HepG2 (cell line): ENCODE data around the gene TPD52L2. TPM values are rescaled to one million over a fixed set of nuclear protein-coding genes. Genes with fewer than 3 reads are reported as not detected.
A peak's percentile ranks its signal among the peaks of the same experiment; 100 is the strongest.

Source experiments
- CCDC6 ChIP-seq: sonication (generic); formaldehyde crosslinking; IDR thresholded peaks from 2 replicates; pipeline ENCODE4 v1.8.1; 2022; ENCODE audit warnings: mild to moderate bottlenecking, missing genetic modification reagents, moderate library complexity
- EEA1 ChIP-seq: sonication (generic); formaldehyde crosslinking; IDR thresholded peaks from 2 replicates; pipeline ENCODE4 v1.5.1; 2020; ENCODE audit warnings: mild to moderate bottlenecking, missing genetic modification reagents, borderline replicate concordance
- HMG20A ChIP-seq: IDR thresholded peaks from 2 replicates; pipeline ENCODE4 v1.6.1; 2016; ENCODE audit warnings: borderline replicate concordance
- IRX3 ChIP-seq: sonication (generic); formaldehyde crosslinking; IDR thresholded peaks from 2 replicates; pipeline ENCODE4 v1.8.1; 2023; ENCODE audit warnings: mild to moderate bottlenecking, low read depth, missing genetic modification reagents, borderline replicate concordance
- JDP2 ChIP-seq: sonication (generic); formaldehyde crosslinking; IDR thresholded peaks from 2 replicates; pipeline ENCODE4 v1.8.1; 2022; ENCODE audit warnings: missing genetic modification reagents, borderline replicate concordance
- LCORL ChIP-seq, 2 experiments: fragments of 450-650 bp in 1 of 2; sonication (generic) in 1 of 2; formaldehyde crosslinking in 1 of 2; IDR thresholded peaks; 2 replicates each; pipeline versions ENCODE4 v1.5.0 to v1.6.1; 2017 to 2020; ENCODE audit warnings: antibody characterized with exemption in 1 of 2, missing genetic modification reagents in 1 of 2
- MAZ ChIP-seq, 2 experiments: sonication (generic) in 1 of 2; formaldehyde crosslinking in 1 of 2; IDR thresholded peaks; 2 replicates each; pipeline versions ENCODE4 v1.5.0 to v1.6.1; 2012 to 2020; ENCODE audit warnings: low read depth in 2 of 2, mild to moderate bottlenecking in 2 of 2, borderline replicate concordance in 1 of 2, improper control_type of control experiment in 1 of 2, low read length in 1 of 2, missing genetic modification reagents in 1 of 2, moderate library complexity in 1 of 2
- NBN ChIP-seq: fragments of 450-650 bp; conservative IDR thresholded peaks from 2 replicates; pipeline ENCODE4 v1.6.1; 2017
- NFRKB ChIP-seq: fragments of 450-650 bp; IDR thresholded peaks from 2 replicates; pipeline ENCODE4 v1.6.1; 2017
- NR2F6 ChIP-seq, 2 experiments: IDR thresholded peaks; 2 replicates each; pipeline ENCODE4 v1.6.1; 2016; ENCODE audit warnings: antibody characterized with exemption in 1 of 2, mild to moderate bottlenecking in 1 of 2
- NRL ChIP-seq: sonication (generic); formaldehyde crosslinking; IDR thresholded peaks from 2 replicates; pipeline ENCODE4 v1.5.0; 2020; ENCODE audit warnings: missing genetic modification reagents, mild to moderate bottlenecking, moderate library complexity, borderline replicate concordance
- PLSCR1 ChIP-seq: sonication (generic); formaldehyde crosslinking; IDR thresholded peaks from 2 replicates; pipeline ENCODE4 v1.5.0; 2020; ENCODE audit warnings: missing genetic modification reagents, mild to moderate bottlenecking, borderline replicate concordance
- POLR2G ChIP-seq: fragments of 200-400 bp; formaldehyde crosslinking; IDR thresholded peaks from 2 replicates; pipeline ENCODE4 v1.6.1; 2018; ENCODE audit warnings: mild to moderate bottlenecking, low read depth, low read length, moderate library complexity
- RXRA ChIP-seq: sonication (generic); formaldehyde crosslinking; IDR thresholded peaks from 2 replicates; pipeline ENCODE4 v1.5.1; 2020; ENCODE audit warnings: missing genetic modification reagents
- SMAD9 ChIP-seq: sonication (generic); formaldehyde crosslinking; IDR thresholded peaks from 2 replicates; pipeline ENCODE4 v1.5.1; 2020; ENCODE audit warnings: mild to moderate bottlenecking, missing genetic modification reagents
- SMARCC2 ChIP-seq: fragments of 450-650 bp; IDR thresholded peaks from 2 replicates; pipeline ENCODE4 v1.6.1; 2017; ENCODE audit warnings: antibody characterized with exemption, mild to moderate bottlenecking
- STAT6 ChIP-seq: sonication (generic); formaldehyde crosslinking; IDR thresholded peaks from 2 replicates; pipeline ENCODE4 v1.4.0; 2020; ENCODE audit warnings: missing genetic modification reagents, mild to moderate bottlenecking, borderline replicate concordance
- TP53 ChIP-seq: sonication (generic); formaldehyde crosslinking; conservative IDR thresholded peaks from 2 replicates; pipeline ENCODE4 v1.4.0; 2020; ENCODE audit warnings: missing genetic modification reagents
- ZFP36L1 ChIP-seq: sonication (generic); formaldehyde crosslinking; IDR thresholded peaks from 2 replicates; pipeline ENCODE4 v1.8.0; 2022; ENCODE audit warnings: mild to moderate bottlenecking, missing genetic modification reagents, moderate library complexity
- ZNF136 ChIP-seq: sonication (generic); formaldehyde crosslinking; IDR thresholded peaks from 2 replicates; pipeline ENCODE4 v1.8.1; 2022; ENCODE audit warnings: low read depth, mild to moderate bottlenecking, moderate library complexity, missing genetic modification reagents
- ZNF232 ChIP-seq: sonication (generic); formaldehyde crosslinking; IDR thresholded peaks from 2 replicates; pipeline ENCODE4 v1.4.0; 2020; ENCODE audit warnings: missing genetic modification reagents, borderline replicate concordance
- ZNF326 ChIP-seq: sonication (generic); formaldehyde crosslinking; IDR thresholded peaks from 2 replicates; pipeline ENCODE4 v1.4.0; 2020; ENCODE audit warnings: missing genetic modification reagents, borderline replicate concordance
- ZNF33A ChIP-seq: sonication (generic); formaldehyde crosslinking; IDR thresholded peaks from 2 replicates; pipeline ENCODE4 v1.5.1; 2020; ENCODE audit warnings: missing genetic modification reagents, mild to moderate bottlenecking, moderate library complexity, borderline replicate concordance
- ZNF704 ChIP-seq: sonication (generic); formaldehyde crosslinking; IDR thresholded peaks from 2 replicates; pipeline ENCODE4 v1.8.1; 2023; ENCODE audit warnings: mild to moderate bottlenecking, inconsistent platforms, moderate library complexity, missing genetic modification reagents, borderline replicate concordance
- ZSCAN12 ChIP-seq: sonication (generic); formaldehyde crosslinking; IDR thresholded peaks from 2 replicates; pipeline ENCODE4 v1.9.0; 2021; ENCODE audit warnings: mild to moderate bottlenecking, missing genetic modification reagents
- polyA plus RNA-seq, 8 experiments: library from polyadenylated mRNA; depleted of rRNA in 3 of 8; stranded (reverse) in 7 of 8; unstranded in 1 of 8; fragments of >200 nt; fragmentation: Illumina TruSeq in 4 of 8; extraction: Trizol in 4 of 8; gene quantifications; 2 replicates each; pipeline versions ENCODE4 v1.2.1 to v1.2.3, GENCODE V29; 2011 to 2016; ENCODE audit warnings: low read depth in 4 of 8, missing spikeins in 1 of 8, mixed read lengths in 1 of 8; ENCODE audit not compliant: insufficient read depth in 1 of 8
- total RNA-seq, 5 experiments: library from RNA; depleted of rRNA; stranded (reverse); fragments of >200 nt; fragmentation: Illumina TruSeq; extraction: Trizol; gene quantifications; 2 replicates each; pipeline ENCODE4 v1.2.3, GENCODE V29; 2016; ENCODE audit warnings: low read depth in 1 of 5

TPD52L2 gene
- total and polyA plus RNA-seq, 2 of the 13 experiments (the other 11 are each of a cell fraction or from before 2014, with no cell fraction given): 156 to 184 TPM

- no peak for TF ChIP-seq NRL (CRISPR knock-in tag)
- no peak for TF ChIP-seq NR2F6 (IDR thresholded peaks at IDR 0.05)
- 0 out of 2 replicates have a peak, but pooled peaks have one; percentile 4 for TF ChIP-seq NR2F6 (CRISPR knock-in tag; IDR thresholded peaks at IDR 0.05)
- TF ChIP-seq HMG20A (CRISPR knock-in tag): no peak
- TF ChIP-seq STAT6: no peak
- TF ChIP-seq ZNF33A: no peak
- TF ChIP-seq SMARCC2: no peak
- 0 out of 2 replicates have a peak, but pooled peaks have one; percentile 43 for TF ChIP-seq IRX3 (CRISPR knock-in tag)
- no peak; the same call in 1 of the 2 replicates for TF ChIP-seq POLR2G
- TF ChIP-seq PLSCR1 (CRISPR knock-in tag): no peak
- peak; percentile 45; the same call in 1 of the 2 replicates for TF ChIP-seq ZNF232
- TF ChIP-seq EEA1 (CRISPR knock-in tag): 0 out of 2 replicates have a peak, but pooled peaks have one; percentile 67
- TF ChIP-seq NFRKB: no peak
- TF ChIP-seq ZFP36L1: no peak
- TF ChIP-seq MAZ (IDR thresholded peaks at IDR 0.05; ENCODE audit: borderline replicate concordance, low read depth, low read length): no peak
- no peak for TF ChIP-seq MAZ (CRISPR knock-in tag; IDR thresholded peaks at IDR 0.05; ENCODE audit: low read depth)
- TF ChIP-seq LCORL (IDR thresholded peaks at IDR 0.05): no peak
- peak; percentile 47; the same call in 1 of the 2 replicates for TF ChIP-seq LCORL (CRISPR knock-in tag; IDR thresholded peaks at IDR 0.05)
- no peak for TF ChIP-seq ZSCAN12 (CRISPR knock-in tag)
- no peak for TF ChIP-seq SMAD9
- TF ChIP-seq JDP2 (CRISPR knock-in tag): no peak
- peak; percentile 23; the same call in 1 of the 2 replicates for TF ChIP-seq ZNF704 (CRISPR knock-in tag)
- no peak for TF ChIP-seq ZNF326 (CRISPR knock-in tag)
- no peak for TF ChIP-seq CCDC6 (CRISPR knock-in tag)
- TF ChIP-seq TP53: no peak
- TF ChIP-seq ZNF136 (CRISPR knock-in tag): no peak
- peak; percentile 37; the same call in 1 of the 2 replicates for TF ChIP-seq RXRA (CRISPR knock-in tag)
- TF ChIP-seq NBN: no peak
Observed at GRCh38 chr20:63848003-63848911, 16.8 kb upstream of the TPD52L2 start (continued).
